Measurements from ENCODE around the gene PABPN1L. TPM values are rescaled to one million over a fixed set of nuclear protein-coding genes. Genes with fewer than 3 reads are reported as not detected.

PABPN1L gene
- total and polyA plus RNA-seq, 7 donors = 0.15 TPM; not detected in 6

DNA sequence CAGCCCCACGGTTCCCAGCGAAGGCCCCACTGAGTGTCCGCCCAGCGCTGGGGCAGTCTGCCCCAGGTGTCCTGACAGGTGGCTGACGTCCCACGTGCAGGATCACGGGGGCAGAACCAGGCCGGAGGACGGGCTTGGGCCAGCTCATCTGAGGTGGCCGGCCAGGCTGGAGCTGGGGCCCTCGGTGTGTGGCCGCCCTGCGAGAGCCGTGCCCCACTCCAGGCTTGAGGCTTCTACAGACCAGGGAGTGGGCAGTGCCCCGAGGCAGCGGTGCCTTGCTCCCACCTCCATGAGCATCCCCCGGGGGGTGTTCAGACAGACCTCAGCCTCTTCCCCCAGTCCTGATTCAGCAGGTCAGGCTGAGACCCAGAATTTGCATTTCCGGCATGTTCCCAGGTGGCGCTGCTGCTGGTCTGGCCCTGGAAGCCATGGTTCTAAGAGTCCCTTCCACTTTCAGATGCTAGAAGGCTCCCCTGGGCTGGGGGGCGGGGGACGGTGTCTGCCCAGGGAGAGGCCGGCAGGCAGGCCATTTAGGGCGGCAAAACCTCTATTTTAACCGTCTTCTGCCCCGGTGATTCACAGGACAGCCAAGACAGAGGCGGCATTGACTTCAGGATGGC is 35.4 kb upstream of the PABPN1L start:
- WGBS, 2 donors = 80 to 87% methylated on average over 26 of the region's 26 CpGs
- no peak for DNase-seq
- H3K36me3 ChIP-seq = no peaks in the 10 kb centered on the region
- no peak for TF ChIP-seq POLR2A (IDR thresholded peaks at IDR 0.05)
- TF ChIP-seq, protein P1, sequence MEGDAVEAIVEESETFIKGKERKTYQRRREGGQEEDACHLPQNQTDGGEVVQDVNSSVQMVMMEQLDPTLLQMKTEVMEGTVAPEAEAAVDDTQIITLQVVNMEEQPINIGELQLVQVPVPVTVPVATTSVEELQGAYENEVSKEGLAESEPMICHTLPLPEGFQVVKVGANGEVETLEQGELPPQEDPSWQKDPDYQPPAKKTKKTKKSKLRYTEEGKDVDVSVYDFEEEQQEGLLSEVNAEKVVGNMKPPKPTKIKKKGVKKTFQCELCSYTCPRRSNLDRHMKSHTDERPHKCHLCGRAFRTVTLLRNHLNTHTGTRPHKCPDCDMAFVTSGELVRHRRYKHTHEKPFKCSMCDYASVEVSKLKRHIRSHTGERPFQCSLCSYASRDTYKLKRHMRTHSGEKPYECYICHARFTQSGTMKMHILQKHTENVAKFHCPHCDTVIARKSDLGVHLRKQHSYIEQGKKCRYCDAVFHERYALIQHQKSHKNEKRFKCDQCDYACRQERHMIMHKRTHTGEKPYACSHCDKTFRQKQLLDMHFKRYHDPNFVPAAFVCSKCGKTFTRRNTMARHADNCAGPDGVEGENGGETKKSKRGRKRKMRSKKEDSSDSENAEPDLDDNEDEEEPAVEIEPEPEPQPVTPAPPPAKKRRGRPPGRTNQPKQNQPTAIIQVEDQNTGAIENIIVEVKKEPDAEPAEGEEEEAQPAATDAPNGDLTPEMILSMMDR (IDR thresholded peaks at IDR 0.05) = no peak
- no peak for TF ChIP-seq EP300 (IDR thresholded peaks at IDR 0.05)
- no peak for TF ChIP-seq POLR2AphosphoS5 (IDR thresholded peaks at IDR 0.05)
- H3K27me3 ChIP-seq = peaks cover 0 to 12% (median 0%) of the 10 kb centered on the region in 3 donors
- no peaks in the 10 kb centered on the region for H3K9me3 ChIP-seq
- no peaks in the 10 kb centered on the region for H3K4me1 ChIP-seq
- H3K27ac ChIP-seq = no peak overlapping the region
- no peak overlapping the region for H3K4me3 ChIP-seq
- intact Hi-C loops (cut with DNase I) = no loop called here

DNA sequence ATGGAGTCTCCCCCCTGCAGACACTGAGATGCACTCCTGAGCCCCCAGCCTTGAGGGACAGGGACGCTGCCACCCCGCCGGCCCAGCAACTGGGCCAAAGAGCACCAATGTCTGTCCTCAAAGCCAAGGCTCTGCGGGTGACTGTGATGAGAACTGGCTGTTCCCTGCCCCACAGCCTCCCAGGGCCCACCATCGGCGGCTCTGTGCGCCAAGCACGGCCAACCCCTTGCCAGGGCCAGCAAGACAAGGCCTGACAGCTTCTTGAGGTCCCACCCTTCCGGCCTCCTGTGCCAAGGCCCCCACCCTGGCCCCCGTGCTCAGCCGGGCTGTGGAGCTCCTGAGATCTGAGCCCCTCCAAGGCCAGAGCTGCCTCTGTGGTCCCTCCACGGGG is 34.2 kb upstream of the PABPN1L start:
- no peak for DNase-seq
- WGBS, 2 donors = 80 to 91% methylated on average over 12 of the region's 12 CpGs
- H3K27ac ChIP-seq = no peak overlapping the region
- H3K4me1 ChIP-seq = no peaks in the 10 kb centered on the region
- no peak for TF ChIP-seq EP300 (IDR thresholded peaks at IDR 0.05)
- TF ChIP-seq POLR2AphosphoS5 (IDR thresholded peaks at IDR 0.05) = no peak
- TF ChIP-seq POLR2A (IDR thresholded peaks at IDR 0.05) = no peak
- TF ChIP-seq, protein P1 (IDR thresholded peaks at IDR 0.05) = no peak
- intact Hi-C loops (cut with DNase I) = no loop called here
- no peaks in the 10 kb centered on the region for H3K9me3 ChIP-seq
- no peaks in the 10 kb centered on the region for H3K36me3 ChIP-seq
- H3K27me3 ChIP-seq = peaks cover 0 to 12% (median 0%) of the 10 kb centered on the region in 3 donors
- H3K4me3 ChIP-seq = no peak overlapping the region

GRCh38 chr16:88899901-88900661 is 33.6 kb upstream of the PABPN1L start:
- intact Hi-C loops (cut with DNase I) = no loop called here
- 82 to 89% methylated on average over 41 of the region's 41 CpGs for WGBS, 2 donors
- no peak overlapping the region for H3K27ac ChIP-seq

GRCh38 chr16:88897696-88898425 is 31.4 kb upstream of the PABPN1L start:
- TF ChIP-seq EP300 (IDR thresholded peaks at IDR 0.05) (no peak), POLR2AphosphoS5 (IDR thresholded peaks at IDR 0.05) (no peak), POLR2A (IDR thresholded peaks at IDR 0.05) (no peak)
- TF ChIP-seq, protein P1 (IDR thresholded peaks at IDR 0.05) = no peak
- no peaks in the 10 kb centered on the region for H3K9me3 ChIP-seq
- H3K4me1 ChIP-seq = no peaks in the 10 kb centered on the region
- DNase-seq = no peak
- 86 to 93% methylated on average over 34 of the region's 34 CpGs for WGBS, 2 donors
- no peaks in the 10 kb centered on the region for H3K36me3 ChIP-seq
- H3K27ac ChIP-seq = no peak overlapping the region
- H3K4me3 ChIP-seq = no peak overlapping the region
- intact Hi-C loops (cut with DNase I) = no loop called here
- H3K27me3 ChIP-seq = peaks cover 0 to 12% (median 0%) of the 10 kb centered on the region in 3 donors

More at GRCh38 chr16:88899901-88900661, 33.6 kb upstream of the PABPN1L start:
- H3K4me3 ChIP-seq = no peak overlapping the region
- peaks cover 0 to 12% (median 0%) of the 10 kb centered on the region in 3 donors for H3K27me3 ChIP-seq
- H3K4me1 ChIP-seq = no peaks in the 10 kb centered on the region
- DNase-seq = no peak
- no peaks in the 10 kb centered on the region for H3K36me3 ChIP-seq
- TF ChIP-seq POLR2A (IDR thresholded peaks at IDR 0.05) = no peak
- TF ChIP-seq, protein P1 (IDR thresholded peaks at IDR 0.05) = no peak
- no peak for TF ChIP-seq EP300 (IDR thresholded peaks at IDR 0.05)
- TF ChIP-seq POLR2AphosphoS5 (IDR thresholded peaks at IDR 0.05) = no peak
- no peaks in the 10 kb centered on the region for H3K9me3 ChIP-seq

All from sigmoid colon (tissue), 7 donors.